GM23338 (cell line): Measurements from ENCODE around the gene FTO. TPM values are rescaled to one million over a fixed set of nuclear protein-coding genes. Genes with fewer than 3 reads are reported as not detected.

Experiments
- ATAC-seq: fragments of 200-7000 bp; cut with Tn5 transposase; 3 replicates; pipeline ENCODE4 v1.9.1; 2020
- DNase-seq: peaks from one replicate; pipeline ENCODE4 v3.0.0-alpha.2; 2015; ENCODE audit warnings: low spot score
- H2AFZ ChIP-seq: fragments of 200-600 bp; sonication (generic); 2 replicates; pipeline ENCODE4 v1.8.0; 2016; ENCODE audit warnings: antibody characterized with exemption, mild to moderate bottlenecking, moderate library complexity
- H3F3A ChIP-seq: fragments of 200-600 bp; sonication (generic); replicated peaks from 2 replicates; pipeline ENCODE4 v1.8.0; 2017; ENCODE audit warnings: antibody characterized with exemption, mixed run types, low read depth
- H3K27ac ChIP-seq: fragments of 200-600 bp; sonication (generic); 2 replicates; pipeline ENCODE4 v1.6.1; 2016; ENCODE audit warnings: low read depth
- H3K27me3 ChIP-seq: fragments of 200-600 bp; sonication (generic); 2 replicates; pipeline ENCODE4 v1.8.0; 2016; ENCODE audit warnings: mild to moderate bottlenecking, mixed run types, moderate library complexity; ENCODE audit not compliant: insufficient read depth
- H3K36me3 ChIP-seq: fragments of 200-600 bp; sonication (generic); 2 replicates; pipeline ENCODE4 v1.8.0; 2016; ENCODE audit warnings: mild to moderate bottlenecking; ENCODE audit not compliant: insufficient read depth
- H3K4me1 ChIP-seq: fragments of 200-600 bp; sonication (generic); 2 replicates; pipeline ENCODE4 v1.8.0; 2016; ENCODE audit warnings: mild to moderate bottlenecking, moderate library complexity; ENCODE audit not compliant: insufficient read depth
- H3K4me2 ChIP-seq: fragments of 200-600 bp; sonication (generic); 2 replicates; pipeline ENCODE4 v1.7.1; 2017; ENCODE audit warnings: mixed run types
- H3K4me3 ChIP-seq: fragments of 200-600 bp; sonication (generic); 2 replicates; pipeline ENCODE4 v1.6.1; 2016; ENCODE audit warnings: mixed run types
- H3K79me2 ChIP-seq: fragments of 200-600 bp; sonication (generic); replicated peaks from 2 replicates; pipeline ENCODE4 v1.8.0; 2017; ENCODE audit warnings: mild to moderate bottlenecking; ENCODE audit not compliant: insufficient read depth
- H3K9me2 ChIP-seq: fragments of 200-600 bp; sonication (generic); 2 replicates; pipeline ENCODE4 v1.8.0; 2017; ENCODE audit not compliant: insufficient read depth
- H4K20me1 ChIP-seq: fragments of 200-600 bp; sonication (generic); replicated peaks from 2 replicates; pipeline ENCODE4 v1.8.0; 2017; ENCODE audit warnings: mild to moderate bottlenecking; ENCODE audit not compliant: insufficient read depth
- H3K27ac Mint-ChIP-seq: 2 replicates; pipeline ENCODE4 v1.8.0; 2020; ENCODE audit warnings: inconsistent platforms, mild to moderate bottlenecking, moderate library complexity, mixed read lengths
- H3K27me3 Mint-ChIP-seq: 3 replicates; pipeline ENCODE4 v1.8.0; 2022; ENCODE audit warnings: low read depth, mild to moderate bottlenecking, moderate library complexity, mixed read lengths, inconsistent platforms; ENCODE audit not compliant: insufficient read depth, poor library complexity
- H3K36me3 Mint-ChIP-seq: 3 replicates; pipeline ENCODE4 v1.8.0; 2021; ENCODE audit warnings: low read depth, mild to moderate bottlenecking, inconsistent platforms, moderate library complexity, mixed read lengths
- H3K4me1 Mint-ChIP-seq: 3 replicates; pipeline ENCODE4 v1.8.0; 2020; ENCODE audit warnings: mild to moderate bottlenecking, inconsistent platforms, mixed read lengths
- H3K4me3 Mint-ChIP-seq: 3 replicates; pipeline ENCODE4 v1.8.0; 2021; ENCODE audit warnings: moderate library complexity, mild to moderate bottlenecking, inconsistent platforms, mixed read lengths
- H3K9me3 Mint-ChIP-seq: 3 replicates; pipeline ENCODE4 v1.8.0; 2020; ENCODE audit warnings: moderate library complexity, mild to moderate bottlenecking, inconsistent platforms, mixed read lengths
- CREB1 ChIP-seq: fragments of 250-450 bp; sonication (Bioruptor Pico); IDR thresholded peaks from 2 replicates; pipeline ENCODE4 v1.5.0; 2020; ENCODE audit warnings: low read depth, mild to moderate bottlenecking, moderate library complexity
- ETS1 ChIP-seq: IDR thresholded peaks from 2 replicates; pipeline ENCODE4 v1.6.1; 2016; ENCODE audit warnings: antibody characterized with exemption
- EZH2phosphoT487 ChIP-seq: fragments of 200-600 bp; sonication (generic); IDR thresholded peaks from one replicate; pipeline ENCODE4 v1.8.1; 2018; ENCODE audit warnings: antibody characterized with exemption; ENCODE audit not compliant: unreplicated experiment
- JUNB ChIP-seq: IDR thresholded peaks from one replicate; pipeline ENCODE4 v1.6.1; 2016; ENCODE audit warnings: antibody characterized with exemption; ENCODE audit not compliant: unreplicated experiment
- NANOG ChIP-seq: IDR thresholded peaks from 2 replicates; pipeline ENCODE4 v1.6.1; 2016; ENCODE audit warnings: antibody characterized with exemption, borderline replicate concordance
- REST ChIP-seq: IDR thresholded peaks from one replicate; pipeline ENCODE4 v1.6.1; 2018; ENCODE audit warnings: antibody characterized with exemption; ENCODE audit not compliant: unreplicated experiment
- STAT1 ChIP-seq: IDR thresholded peaks from one replicate; pipeline ENCODE4 v1.6.1; 2016; ENCODE audit warnings: antibody characterized with exemption; ENCODE audit not compliant: unreplicated experiment
- ZNF462 ChIP-seq: fragments of 250-450 bp; sonication (Bioruptor Pico); IDR thresholded peaks from 2 replicates; pipeline ENCODE4 v1.5.0; 2020; ENCODE audit warnings: mild to moderate bottlenecking, moderate library complexity
- polyA plus RNA-seq: library from polyadenylated mRNA; unstranded; fragments of >200 nt; fragmentation: Nextera tagmentation; extraction: Ambion mirVana; gene quantifications from 2 replicates; pipeline ENCODE4 v1.2.1, GENCODE V29; 2016
- total RNA-seq: library from RNA; depleted of rRNA; stranded (reverse); fragments of >200 nt; shearing (Covaris generic); gene quantifications from 2 replicates; pipeline ENCODE4 v1.2.3, GENCODE V29; 2014

Gene FTO
- total and polyA plus RNA-seq, 2 experiments from 2014 or later: 17.7 to 69.6 TPM

GRCh38 chr16:53985861-53986260 is 281.9 kb downstream of the FTO start:
- no peak overlapping the region for H3K4me3 ChIP-seq
- no peak for TF ChIP-seq JUNB
- TF ChIP-seq NANOG: no peak
- no peak for TF ChIP-seq STAT1
- no peak for TF ChIP-seq ETS1
- no peak for TF ChIP-seq EZH2phosphoT487
- no peak for TF ChIP-seq REST
- TF ChIP-seq ZNF462 (CRISPR knock-in tag): no peak
- no peak for TF ChIP-seq CREB1 (CRISPR knock-in tag)
- no peak overlapping the region for H3K27ac ChIP-seq
- H3K4me2 ChIP-seq: no peak overlapping the region
- no peak overlapping the region for H3K4me3 Mint-ChIP-seq
- no peaks in the 10 kb centered on the region for H4K20me1 ChIP-seq
- H3K27ac Mint-ChIP-seq: no peak overlapping the region
- H3K79me2 ChIP-seq: no peaks in the 10 kb centered on the region
- no peaks in the 10 kb centered on the region for H3K9me3 Mint-ChIP-seq
- H3F3A ChIP-seq: no peaks in the 10 kb centered on the region
- ATAC-seq (no peak), DNase-seq (no peak)
- H3K4me1 ChIP-seq: peaks cover under 1% of the 10 kb centered on the region; the same call in 1 of the 2 replicates
- no peaks in the 10 kb centered on the region for H3K27me3 Mint-ChIP-seq
- H3K27me3 ChIP-seq: no peaks in the 10 kb centered on the region
- H3K36me3 ChIP-seq: no peaks in the 10 kb centered on the region
- peaks cover 20% of the 10 kb centered on the region for H3K4me1 Mint-ChIP-seq
- H2AFZ ChIP-seq: no peak overlapping the region
- H3K9me2 ChIP-seq: no peaks in the 10 kb centered on the region
- H3K36me3 Mint-ChIP-seq: no peaks in the 10 kb centered on the region
